IMR-90 (cell line): ENCODE data around the gene ASPN. TPM values are rescaled to one million over a fixed set of nuclear protein-coding genes. Genes with fewer than 3 reads are reported as not detected.

ENCODE experiments used
- ATAC-seq: fragments of 200-7000 bp; cut with Tn5 transposase; 2 replicates; pipeline ENCODE4 v1.9.1; 2020; ENCODE audit warnings: low read depth, mild to moderate bottlenecking, moderate library complexity
- BruUV-seq: library from RNA; stranded (reverse); fragments of 400-500 nt; replicated peaks from 2 replicates; lab custom pipeline; 2021; lab: Mats Ljungman, UMichigan
- CTCF ChIA-PET: fragments of 300-600 bp; formaldehyde crosslinking; extraction: SDS; loops from one replicate; lab custom pipeline; 2021; ENCODE audit warnings: antibody characterized with exemption; lab: Yijun Ruan, JAX
- POLR2A ChIA-PET: fragments of 300-600 bp; sonication (Branson Sonifier 250); formaldehyde crosslinking; loops from one replicate; lab custom pipeline; 2022; ENCODE audit warnings: antibody characterized with exemption; ENCODE audit not compliant: unreplicated experiment; lab: Charles Lee
- DNase-seq: peaks from one replicate; pipeline ENCODE4 v3.0.0; 2013
- H2AFZ ChIP-seq: replicated peaks from 2 replicates; pipeline ENCODE3; 2013; ENCODE audit warnings: low read length, mild to moderate bottlenecking; ENCODE audit not compliant: poor library complexity
- H2AK5ac ChIP-seq: 2 replicates; pipeline ENCODE4 v1.6.1; 2013; ENCODE audit warnings: low read depth, low read length, inconsistent platforms
- H2AK9ac ChIP-seq: replicated peaks from 2 replicates; pipeline ENCODE3; 2013; ENCODE audit warnings: mild to moderate bottlenecking, low read depth, low read length, moderate library complexity; ENCODE audit not compliant: poor library complexity
- H2BK120ac ChIP-seq: 2 replicates; pipeline ENCODE4 v1.6.1; 2013; ENCODE audit warnings: low read depth, low read length, inconsistent platforms
- H2BK15ac ChIP-seq: 3 replicates; pipeline ENCODE4 v1.6.1; 2013; ENCODE audit warnings: low read depth, low read length, inconsistent platforms
- H2BK20ac ChIP-seq: 2 replicates; pipeline ENCODE4 v1.6.1; 2013; ENCODE audit warnings: low read depth, mild to moderate bottlenecking, inconsistent platforms, low read length, moderate library complexity
- H2BK5ac ChIP-seq: 2 replicates; pipeline ENCODE4 v1.6.1; 2013; ENCODE audit warnings: mild to moderate bottlenecking, low read depth, low read length, inconsistent platforms; ENCODE audit not compliant: poor library complexity, severe bottlenecking
- H3K14ac ChIP-seq: replicated peaks from 2 replicates; pipeline ENCODE4 v1.6.1; 2013; ENCODE audit warnings: low read depth, low read length, inconsistent platforms
- H3K18ac ChIP-seq: 2 replicates; pipeline ENCODE4 v1.6.1; 2013; ENCODE audit warnings: low read depth, low read length, control low read depth
- H3K23ac ChIP-seq: 2 replicates; pipeline ENCODE4 v1.6.1; 2013; ENCODE audit warnings: low read depth, low read length, inconsistent platforms
- H3K27ac ChIP-seq: 2 replicates; pipeline ENCODE4 v1.5.1; 2013; ENCODE audit warnings: mild to moderate bottlenecking, control low read depth, low read length; ENCODE audit not compliant: insufficient read depth
- H3K27me3 ChIP-seq: 2 replicates; pipeline ENCODE4 v1.6.1; 2013; ENCODE audit warnings: low read length; ENCODE audit not compliant: control insufficient read depth, insufficient read depth
- H3K36me3 ChIP-seq: 2 replicates; pipeline ENCODE4 v1.6.1; 2013; ENCODE audit warnings: low read length, mixed read lengths; ENCODE audit not compliant: control insufficient read depth, insufficient read depth
- H3K4ac ChIP-seq: 2 replicates; pipeline ENCODE4 v1.6.1; 2013; ENCODE audit warnings: low read depth, low read length, inconsistent platforms
- H3K4me1 ChIP-seq: 2 replicates; pipeline ENCODE4 v1.6.1; 2013; ENCODE audit warnings: low read length, mixed read lengths; ENCODE audit not compliant: control insufficient read depth, insufficient read depth
- H3K4me2 ChIP-seq: 2 replicates; pipeline ENCODE4 v1.6.1; 2013; ENCODE audit warnings: low read depth, mild to moderate bottlenecking, control low read depth, low read length, moderate library complexity
- H3K4me3 ChIP-seq: 2 replicates; pipeline ENCODE4 v1.5.1; 2013; ENCODE audit warnings: low read depth, mild to moderate bottlenecking, control low read depth, low read length, moderate library complexity; ENCODE audit not compliant: insufficient read depth
- H3K56ac ChIP-seq: 2 replicates; pipeline ENCODE4 v1.6.1; 2013; ENCODE audit warnings: low read length, inconsistent platforms; ENCODE audit not compliant: insufficient read depth; ENCODE audit errors: extremely low read depth
- H3K79me1 ChIP-seq, 2 experiments: 2 replicates each; pipeline ENCODE4 v1.6.1; 2013; ENCODE audit warnings: low read length in 2 of 2, inconsistent platforms in 1 of 2, low read depth in 1 of 2
- H3K9ac ChIP-seq: 2 replicates; pipeline ENCODE4 v1.6.1; 2013; ENCODE audit warnings: low read depth, low read length, control low read depth
- H3K9me1 ChIP-seq: 2 replicates; pipeline ENCODE4 v1.6.1; 2013; ENCODE audit warnings: low read length, inconsistent platforms; ENCODE audit not compliant: insufficient read depth
- H3K9me3 ChIP-seq: 2 replicates; pipeline ENCODE4 v1.6.1; 2013; ENCODE audit warnings: low read length; ENCODE audit not compliant: control insufficient read depth, insufficient read depth
- H4K20me1 ChIP-seq: 2 replicates; pipeline ENCODE4 v1.6.1; 2013; ENCODE audit warnings: low read length, inconsistent platforms; ENCODE audit not compliant: insufficient read depth
- H4K5ac ChIP-seq: 2 replicates; pipeline ENCODE4 v1.6.1; 2013; ENCODE audit warnings: mild to moderate bottlenecking, low read depth, low read length, control low read depth
- H4K8ac ChIP-seq, 2 experiments: 2 replicates each; pipeline ENCODE4 v1.6.1; 2013; ENCODE audit warnings: low read depth in 2 of 2, low read length in 2 of 2, control low read depth in 1 of 2, inconsistent platforms in 1 of 2
- H4K91ac ChIP-seq: 2 replicates; pipeline ENCODE4 v1.6.1; 2013; ENCODE audit warnings: low read depth, low read length, inconsistent platforms; ENCODE audit not compliant: insufficient read depth
- BHLHE40 ChIP-seq: fragments of 150-350 bp; IDR thresholded peaks from 2 replicates; pipeline ENCODE4 v1.6.1; 2016; ENCODE audit warnings: mild to moderate bottlenecking, low read depth, low read length
- CEBPB ChIP-seq: IDR thresholded peaks from 2 replicates; pipeline ENCODE4 v1.6.1; 2012; ENCODE audit warnings: low read depth, low read length, improper control_type of control experiment
- CHD1 ChIP-seq: IDR thresholded peaks from 2 replicates; pipeline ENCODE4 v1.6.1; 2012; ENCODE audit warnings: low read depth, low read length, improper control_type of control experiment
- ELK1 ChIP-seq: fragments of 150-350 bp; IDR thresholded peaks from 2 replicates; pipeline ENCODE4 v1.6.1; 2016; ENCODE audit warnings: low read depth, mild to moderate bottlenecking, low read length, moderate library complexity, borderline replicate concordance
- FOS ChIP-seq: fragments of 150-350 bp; IDR thresholded peaks from 2 replicates; pipeline ENCODE4 v1.6.1; 2016; ENCODE audit warnings: low read depth, low read length
- MAFK ChIP-seq: IDR thresholded peaks from 2 replicates; pipeline ENCODE4 v1.6.1; 2012; ENCODE audit warnings: low read depth, low read length, improper control_type of control experiment
- MXI1 ChIP-seq: IDR thresholded peaks from 2 replicates; pipeline ENCODE4 v1.6.1; 2012; ENCODE audit warnings: low read depth, mild to moderate bottlenecking, low read length, moderate library complexity, borderline replicate concordance
- POLR2A ChIP-seq: IDR thresholded peaks from 2 replicates; pipeline ENCODE4 v1.6.1; 2012; ENCODE audit warnings: mild to moderate bottlenecking, low read depth, low read length
- RCOR1 ChIP-seq: IDR thresholded peaks from 2 replicates; pipeline ENCODE4 v1.6.1; 2012; ENCODE audit warnings: mild to moderate bottlenecking, low read length, improper control_type of control experiment; ENCODE audit not compliant: insufficient replicate concordance
- USF2 ChIP-seq: fragments of 150-350 bp; IDR thresholded peaks from 2 replicates; pipeline ENCODE4 v1.6.1; 2017; ENCODE audit warnings: mild to moderate bottlenecking, antibody characterized with exemption, low read length, low read depth
- WGBS, 2 experiments: methylation state at CpG; one replicate each; pipeline versions ENCODE4 v1.1.5 to v1.1.7; 2013; ENCODE audit warnings: missing lambda C conversion rate in 2 of 2; ENCODE audit not compliant: insufficient read length in 1 of 2; ENCODE audit errors: extremely low coverage in 2 of 2; 5-methylcytosine and 5-hydroxymethylcytosine counted together
- dilution Hi-C: fragments of 300-500 bp; cut with HindIII; formaldehyde crosslinking; loops from one replicate; pipeline ENCODE4 v1.14.3; 2018; ENCODE audit warnings: low sequenced_read_pairs; ENCODE audit not compliant: unreplicated experiment
- in situ Hi-C: fragments of 300-500 bp; cut with MboI; formaldehyde crosslinking; loops from 3 replicates; pipeline ENCODE4 v1.14.3; 2019; ENCODE audit warnings: low sequenced_read_pairs, inconsistent platforms, mixed read lengths
- intact Hi-C: fragments of 100-400 bp; cut with micrococcal nuclease; formaldehyde crosslinking; loops from 2 replicates; pipeline ENCODE4 v1.10.0; 2022
- polyA plus RNA-seq, 3 experiments: library from polyadenylated mRNA; depleted of rRNA; stranded (reverse); fragments of >200 nt; gene quantifications; 2 replicates each; pipeline ENCODE4 v1.2.3, GENCODE V29; 2012; ENCODE audit warnings: low replicate concordance in 1 of 3
- total RNA-seq: library from RNA; depleted of rRNA; stranded (reverse); fragments of >200 nt; gene quantifications from 2 replicates; pipeline ENCODE4 v1.2.3, GENCODE V29; 2012

Gene ASPN
- total and polyA plus RNA-seq, 2 of the 4 experiments (the other 2 are of a cell fraction): under 0.01 to 0.09 TPM

GRCh38 chr9:92527832-92528521, 45.7 kb upstream of the ASPN start:
- no peak overlapping the region for H3K56ac ChIP-seq
- no peak overlapping the region for H3K14ac ChIP-seq
- H3K9me1 ChIP-seq: no peaks in the 10 kb centered on the region; the same call in 1 of the 2 replicates
- H2BK20ac ChIP-seq: no peak overlapping the region
- no TSS peak for BruUV-seq
- no peaks in the 10 kb centered on the region for H3K36me3 ChIP-seq
- no peak overlapping the region for H3K23ac ChIP-seq
- H3K4me2 ChIP-seq: no peak overlapping the region
- H3K79me1 ChIP-seq: no peaks in the 10 kb centered on the region
- WGBS, 2 experiments: no CpG with 5 or more reads among the region's 4 CpGs
- TF ChIP-seq RCOR1 (no peak), FOS (no peak), CHD1 (no peak), ELK1 (no peak), POLR2A (no peak), BHLHE40 (no peak), MXI1 (no peak), MAFK (no peak), CEBPB (no peak), USF2 (no peak)
- H3K9me3 ChIP-seq: no peaks in the 10 kb centered on the region
- ChIA-PET POLR2A (no interaction called here), CTCF (interaction anchor here (0.7 kb wide), 1 partner anchor 18 kb away, joined by 3 read pairs; no protein-coding TSS in a partner anchor)
- no peak overlapping the region for H2BK15ac ChIP-seq
- H3K4me1 ChIP-seq: no peaks in the 10 kb centered on the region
- H4K91ac ChIP-seq: no peak overlapping the region
- no peak overlapping the region for H2AK9ac ChIP-seq
- no peaks in the 10 kb centered on the region for H4K20me1 ChIP-seq
- no peak overlapping the region for H3K4me3 ChIP-seq
- no peak overlapping the region for H3K27ac ChIP-seq
- H3K9ac ChIP-seq: no peak overlapping the region
- intact Hi-C loops (no loop called here), dilution Hi-C loops (no loop called here), in situ Hi-C loops (no loop called here)
- H2AK5ac ChIP-seq: no peak overlapping the region
- ATAC-seq (no peak), DNase-seq (no peak)
- no peak overlapping the region for H3K4ac ChIP-seq
- H2BK5ac ChIP-seq: no peak overlapping the region
- no peak overlapping the region for H2BK120ac ChIP-seq
- H2AFZ ChIP-seq: no peak overlapping the region
- no peaks in the 10 kb centered on the region for H3K27me3 ChIP-seq
- no peak overlapping the region for H3K18ac ChIP-seq
- H4K8ac ChIP-seq: no peak overlapping the region
- H4K5ac ChIP-seq: no peak overlapping the region
